Measurements from ENCODE around the gene CNOT1.
"Not testable (repeated sequence)": the region's sequence is repeated elsewhere in the genome, so short reads cannot be mapped to it uniquely, and the experiment has no call there.

The CNOT1 gene

GRCh38 chr16:58501242-58502131 is 128.1 kb downstream of the CNOT1 start:
- no peak for DNase-seq

DNA sequence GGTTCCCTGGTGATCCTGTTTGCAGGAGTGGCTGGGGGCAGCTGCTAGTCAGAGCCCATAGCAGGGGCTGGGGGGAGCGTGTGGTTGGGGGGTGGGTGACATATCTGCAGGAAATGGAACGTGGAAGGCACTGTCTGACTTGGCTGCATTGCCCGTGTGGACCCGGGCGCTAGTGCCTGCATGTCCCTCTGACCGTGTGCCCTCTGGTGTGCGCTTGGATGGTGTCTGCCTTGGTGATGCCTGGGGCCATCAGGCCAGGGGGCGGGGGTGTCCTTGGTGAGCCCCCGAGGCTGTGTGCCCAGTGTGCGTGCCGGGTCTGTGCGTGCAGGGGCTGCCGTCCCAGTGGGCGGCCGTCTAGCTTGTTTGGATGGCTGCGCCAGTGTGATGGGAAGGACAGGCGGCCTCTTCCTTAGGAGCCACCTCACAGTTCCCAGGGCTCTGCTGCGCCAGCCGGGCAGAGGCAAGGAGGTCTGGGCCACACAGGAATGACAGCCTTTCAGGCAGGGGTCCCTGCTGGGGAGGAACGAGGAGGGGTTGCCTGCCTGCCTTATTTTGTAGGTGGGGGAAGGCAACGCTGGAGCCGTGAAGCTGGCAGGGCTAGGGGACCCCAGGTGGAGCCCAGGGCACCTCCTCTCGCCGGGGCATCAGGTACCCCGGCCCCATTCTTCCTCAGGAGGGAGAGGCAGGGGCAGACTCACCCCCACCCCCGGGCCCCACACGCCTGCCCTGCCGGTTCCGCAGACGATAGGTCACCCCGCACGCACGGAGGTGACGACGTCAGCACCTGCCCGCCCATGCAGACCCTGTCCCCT is 129.0 kb downstream of the CNOT1 start:
- DNase-seq, result no peak

DNA sequence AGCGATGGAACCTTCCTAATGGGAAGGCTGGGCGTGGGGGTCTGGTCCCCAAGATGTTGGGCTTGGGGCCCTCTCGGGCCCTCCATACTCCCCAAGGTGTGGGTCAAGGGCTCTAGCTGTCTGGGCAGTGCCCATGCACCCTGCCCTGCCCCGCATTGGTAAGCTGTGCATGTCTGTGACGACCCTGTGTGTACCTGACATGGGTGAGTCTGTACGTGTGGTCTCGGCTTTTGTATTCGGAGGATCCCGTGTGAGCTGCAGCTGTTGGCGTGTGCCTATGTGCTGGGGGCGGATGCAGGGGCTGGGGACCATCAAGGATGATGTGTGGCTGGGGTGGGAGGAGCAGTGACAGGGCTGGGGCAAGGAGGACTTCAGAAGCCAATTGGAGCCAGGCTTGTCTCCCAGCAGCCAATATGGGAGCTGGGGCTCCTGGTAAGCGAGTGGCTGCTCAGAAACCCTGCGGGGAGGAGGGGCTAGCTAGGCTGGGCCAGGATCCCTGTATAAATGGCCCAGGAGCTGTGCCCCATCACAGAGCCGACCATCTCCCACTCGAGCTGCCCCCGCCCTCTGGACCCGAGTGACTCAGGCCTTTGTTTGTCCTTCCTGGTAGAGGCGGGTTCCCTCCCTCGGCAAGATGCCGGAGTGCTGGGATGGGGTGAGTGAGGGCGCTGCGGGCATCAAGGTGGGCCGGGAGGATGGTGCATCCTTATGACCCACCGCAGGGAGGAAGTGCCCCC is 129.8 kb downstream of the CNOT1 start, which contains the start of gene NDRG4:
Gene NDRG4 (plus strand): TSS at position 529 of the 737 bp plus-strand sequence. CDS start 106 bp downstream, at position 635.
- no peak for DNase-seq

DNA sequence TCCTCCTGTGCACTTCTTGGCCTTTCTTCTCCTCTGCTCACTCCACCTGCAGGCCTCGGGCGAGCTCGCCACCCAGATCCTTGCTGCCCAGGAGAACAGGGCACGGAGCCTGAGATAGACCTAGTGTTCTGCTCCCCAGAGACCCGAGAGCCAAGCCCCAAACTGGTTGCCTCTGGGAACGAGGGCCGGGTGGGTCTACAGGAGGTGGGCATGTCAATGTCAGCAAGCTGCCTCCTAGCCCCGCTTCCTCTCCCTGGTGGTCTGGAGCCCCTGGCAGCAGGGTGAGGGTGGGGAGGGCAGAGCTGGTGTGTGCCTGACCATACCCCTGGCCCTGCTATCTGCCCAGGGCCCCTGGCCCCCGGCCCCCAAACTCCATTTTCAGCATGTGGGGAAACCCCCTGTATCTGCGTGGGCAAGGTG is 130.5 kb downstream of the CNOT1 start:
- no peak for DNase-seq

- DNase-seq, result no peak
Measured at GRCh38 chr16:58498341-58499091, 131.1 kb downstream of the CNOT1 start.

GRCh38 chr16:58497935-58498334 is 131.7 kb downstream of the CNOT1 start:
- DNase-seq, result no peak

- DNase-seq, result no peak
Measured at GRCh38 chr16:58497468-58497867, 132.2 kb downstream of the CNOT1 start.

DNA sequence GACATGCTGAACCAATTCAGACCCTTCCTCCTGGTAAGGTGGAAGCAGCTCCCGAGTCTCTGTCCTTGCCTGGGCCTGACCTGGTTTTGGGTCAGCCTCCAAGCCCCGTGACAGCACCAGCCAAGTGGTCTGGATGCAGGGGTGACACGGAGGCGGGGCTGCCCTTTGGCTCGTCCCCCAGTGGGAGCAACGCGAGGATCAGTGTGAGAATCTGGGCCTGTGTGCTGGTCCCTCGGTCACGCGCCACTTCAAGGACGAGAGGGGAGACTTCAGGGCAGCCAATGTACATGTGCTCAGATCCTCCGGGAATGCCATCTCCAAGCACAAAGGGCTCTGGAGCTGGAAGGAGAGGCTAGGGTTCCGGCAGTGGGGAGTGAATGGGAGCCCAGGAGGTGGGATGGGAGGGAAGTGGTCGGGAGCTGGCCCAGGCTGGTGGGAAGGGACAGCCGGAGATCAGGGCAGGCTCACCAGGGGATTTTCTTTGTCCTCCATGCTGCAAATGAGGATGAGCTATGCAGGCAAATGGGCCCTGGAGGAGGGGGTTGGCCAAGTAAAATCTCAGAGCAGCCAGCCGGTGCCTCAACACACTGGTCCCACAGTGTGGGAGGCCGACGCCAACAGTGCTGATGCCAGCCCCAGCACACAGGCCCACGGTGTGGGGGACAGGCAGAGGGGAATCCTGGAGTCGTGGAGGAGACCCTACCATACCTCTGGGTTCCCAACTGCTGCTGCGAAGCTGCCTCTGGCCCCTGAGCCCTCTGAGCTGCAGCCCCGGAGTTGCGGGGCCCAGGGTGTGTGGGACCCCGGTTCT is 133.9 kb downstream of the CNOT1 start:
- DNase-seq, result no peak

GRCh38 chr16:58494981-58495520 is 134.6 kb downstream of the CNOT1 start:
- DNase-seq, result no peak

DNA sequence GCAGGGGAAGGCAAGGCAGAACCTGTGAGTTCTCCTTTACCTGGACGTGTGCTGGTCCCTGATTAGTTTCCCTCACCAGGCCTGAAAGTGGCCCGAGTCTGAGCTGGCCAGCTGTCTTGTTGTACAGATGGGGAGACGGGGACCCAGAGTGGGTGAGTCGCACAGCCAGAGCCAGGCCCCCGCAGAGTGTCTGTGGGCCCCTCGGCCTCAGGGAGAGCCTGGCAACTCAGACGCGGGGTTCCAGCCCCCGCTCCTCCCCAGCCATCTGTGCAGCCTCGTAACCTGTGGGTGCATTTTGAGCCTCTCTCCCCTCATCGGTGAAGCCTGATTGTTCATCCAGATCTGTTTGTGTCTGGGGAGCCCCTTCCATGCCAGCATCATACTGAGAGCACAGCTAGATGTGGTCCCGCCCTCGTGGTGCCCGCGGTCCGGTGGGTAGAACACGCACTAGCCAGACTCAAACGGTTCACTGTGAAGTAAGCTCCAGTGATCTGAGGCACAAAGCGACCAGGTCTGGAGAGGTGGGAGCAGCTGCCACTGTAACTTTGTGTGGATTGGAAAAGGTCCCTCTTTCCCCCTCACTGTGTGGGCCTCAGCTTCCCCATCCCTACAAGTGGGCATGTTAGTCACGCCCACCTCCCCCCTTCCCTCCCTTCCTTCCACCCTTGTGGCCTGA is 135.7 kb downstream of the CNOT1 start:
- no peak for DNase-seq

DNA sequence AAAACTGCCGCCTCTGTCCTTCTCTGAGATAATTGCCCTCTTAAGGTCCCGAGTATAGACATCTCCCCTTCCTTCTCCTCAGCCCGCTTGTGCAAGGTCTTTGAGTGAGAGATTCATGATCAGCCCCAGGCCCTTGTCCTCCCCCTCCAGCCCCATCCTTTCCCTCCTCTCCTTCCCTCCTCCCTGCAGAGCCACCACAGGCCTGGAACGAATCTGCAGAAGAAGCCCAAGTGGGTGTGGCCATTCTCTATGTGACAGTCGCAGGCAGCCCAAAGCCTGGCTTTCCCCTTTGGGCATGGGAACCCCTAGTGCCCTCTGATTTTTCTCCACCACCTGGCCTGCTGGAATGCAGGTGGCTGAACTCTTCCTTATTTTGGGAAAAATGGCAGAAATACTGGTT is 136.9 kb downstream of the CNOT1 start:
- DNase-seq, result no peak

DNA sequence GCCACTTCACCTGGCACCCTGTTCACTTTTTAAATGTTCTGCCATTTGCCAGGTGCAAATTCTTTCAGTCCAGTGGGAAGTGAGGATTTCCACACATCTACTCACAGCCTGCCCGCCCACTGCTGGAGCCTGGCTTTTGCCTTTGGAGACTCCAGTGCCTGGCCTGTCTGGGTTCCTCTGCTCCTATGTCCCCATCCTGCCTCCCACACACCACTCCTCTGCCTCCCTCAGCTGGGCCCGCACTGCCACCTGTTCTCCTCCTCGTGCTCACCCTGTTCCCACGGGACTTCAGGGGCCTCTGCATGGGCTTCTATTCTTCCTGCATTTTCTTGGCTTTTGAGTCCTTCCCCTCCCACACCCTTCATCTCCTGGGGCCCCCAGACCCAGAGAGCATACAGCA is 137.6 kb downstream of the CNOT1 start:
- DNase-seq, result no peak

GRCh38 chr16:58490539-58490938 is 139.1 kb downstream of the CNOT1 start:
- not testable (repeated sequence) for DNase-seq

DNA sequence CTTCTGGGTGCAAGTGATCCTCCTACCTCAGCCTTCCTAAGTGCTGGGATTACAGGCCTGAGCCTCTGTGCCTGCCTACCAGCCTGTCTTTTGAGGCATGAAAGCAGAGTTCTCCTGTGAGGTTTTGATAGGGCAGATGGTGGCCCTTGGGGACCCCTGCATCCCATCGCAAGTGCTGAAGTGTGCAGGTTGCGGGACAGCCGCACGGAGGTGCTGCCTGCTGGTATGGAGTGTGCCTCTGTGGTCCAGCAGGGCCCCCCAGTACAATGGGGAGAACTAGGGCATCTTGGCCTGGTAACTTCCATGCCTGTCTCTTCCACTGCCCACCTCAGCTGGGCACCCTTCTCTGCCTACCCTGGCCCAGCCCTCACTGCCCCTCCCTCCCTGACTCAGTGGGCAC is 139.6 kb downstream of the CNOT1 start:
- no peak for DNase-seq

DNA sequence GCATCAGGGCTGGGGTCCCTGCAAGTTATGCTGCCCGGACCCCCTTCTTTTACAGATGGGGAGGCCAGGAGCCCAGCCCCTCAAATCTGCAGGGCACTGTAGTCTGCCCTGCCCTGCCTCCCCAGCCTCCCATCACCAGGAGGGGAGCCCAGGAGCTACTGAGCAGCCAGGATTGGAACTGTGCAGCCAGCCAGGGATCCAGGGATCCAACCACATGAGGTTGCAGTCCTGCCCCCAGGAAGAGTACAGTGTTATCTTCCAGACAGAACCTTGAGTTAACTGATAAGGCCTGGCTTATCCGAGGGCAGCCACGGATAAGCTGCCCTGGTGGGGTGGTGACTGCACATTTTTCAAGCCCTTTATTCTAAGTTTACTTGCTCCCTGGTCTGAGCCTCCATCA is 141.1 kb downstream of the CNOT1 start:
- DNase-seq, result no peak

DNA sequence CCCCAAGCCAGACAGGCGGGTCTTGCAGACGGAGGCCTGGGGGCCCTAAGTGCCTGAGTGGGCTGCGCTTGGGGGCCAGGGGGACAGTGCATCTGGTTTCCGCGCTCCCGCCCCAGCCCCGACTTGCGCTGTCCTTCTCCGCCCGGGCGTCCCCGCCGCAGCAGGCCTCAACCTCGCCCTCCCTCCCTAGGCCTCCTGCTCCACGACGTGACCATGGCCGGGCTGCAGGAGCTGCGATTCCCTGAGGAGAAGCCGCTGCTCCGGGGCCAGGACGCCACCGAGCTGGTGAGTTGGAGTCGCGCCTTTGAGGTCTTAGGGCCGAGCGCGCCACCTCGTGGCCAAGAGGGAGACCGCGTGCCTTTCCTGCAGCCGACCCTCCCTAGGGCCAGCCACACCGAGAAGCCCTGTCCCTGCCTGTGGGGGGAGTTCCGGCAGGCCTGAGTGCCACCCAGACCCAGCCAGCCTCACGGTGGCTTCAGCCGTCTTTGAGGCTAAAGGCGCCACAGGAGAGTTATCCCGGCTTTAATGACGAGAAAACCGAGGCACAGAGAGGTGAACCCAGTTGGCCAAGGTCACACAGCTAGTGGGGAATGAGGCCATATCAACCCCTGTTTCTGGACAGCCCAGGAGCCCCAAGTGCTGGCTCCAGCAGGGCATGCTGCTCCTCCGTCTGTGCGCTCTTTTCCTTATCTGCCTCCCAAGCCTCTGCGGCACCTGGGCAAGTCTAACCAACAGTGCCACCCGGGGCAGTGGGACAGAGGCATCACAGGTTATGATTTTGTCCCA is 141.9 kb downstream of the CNOT1 start:
- peak; percentile 31 for DNase-seq

DNA sequence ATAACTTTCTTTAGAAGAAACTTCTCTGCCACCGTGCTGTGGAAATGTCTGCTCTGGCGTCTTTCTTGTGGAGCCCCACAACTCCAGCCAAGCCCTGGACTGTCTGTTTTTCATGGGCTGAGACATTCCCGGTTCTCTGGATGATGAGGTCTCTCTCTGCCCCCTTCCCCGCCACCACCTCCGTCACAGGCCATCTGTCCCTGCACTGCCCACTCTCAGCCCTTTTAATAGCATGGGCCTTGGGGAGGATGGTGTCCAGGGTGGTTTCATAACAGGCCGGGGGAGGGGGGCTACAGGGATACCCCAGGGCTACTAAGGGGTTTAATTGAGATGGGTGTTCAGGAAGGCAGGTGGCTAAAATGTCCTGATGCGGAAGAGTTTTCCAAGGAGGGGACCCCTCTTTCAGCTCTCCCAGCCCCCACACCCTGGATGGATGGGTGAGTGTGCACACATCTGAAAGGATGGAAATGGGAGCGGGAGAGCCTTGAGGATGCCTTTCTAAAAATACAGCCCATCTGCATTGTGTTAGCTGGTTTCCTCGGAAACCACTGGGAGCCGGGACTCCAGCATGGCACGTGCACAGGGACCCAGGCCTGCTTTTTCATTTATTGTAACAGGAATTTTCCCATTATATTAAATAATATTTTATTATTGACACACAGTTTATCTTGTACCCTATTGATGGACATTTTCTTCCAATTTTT is 144.3 kb downstream of the CNOT1 start:
- no peak for DNase-seq

GRCh38 chr16:58481931-58482330 is 147.7 kb downstream of the CNOT1 start:
- DNase-seq, result no peak

DNA sequence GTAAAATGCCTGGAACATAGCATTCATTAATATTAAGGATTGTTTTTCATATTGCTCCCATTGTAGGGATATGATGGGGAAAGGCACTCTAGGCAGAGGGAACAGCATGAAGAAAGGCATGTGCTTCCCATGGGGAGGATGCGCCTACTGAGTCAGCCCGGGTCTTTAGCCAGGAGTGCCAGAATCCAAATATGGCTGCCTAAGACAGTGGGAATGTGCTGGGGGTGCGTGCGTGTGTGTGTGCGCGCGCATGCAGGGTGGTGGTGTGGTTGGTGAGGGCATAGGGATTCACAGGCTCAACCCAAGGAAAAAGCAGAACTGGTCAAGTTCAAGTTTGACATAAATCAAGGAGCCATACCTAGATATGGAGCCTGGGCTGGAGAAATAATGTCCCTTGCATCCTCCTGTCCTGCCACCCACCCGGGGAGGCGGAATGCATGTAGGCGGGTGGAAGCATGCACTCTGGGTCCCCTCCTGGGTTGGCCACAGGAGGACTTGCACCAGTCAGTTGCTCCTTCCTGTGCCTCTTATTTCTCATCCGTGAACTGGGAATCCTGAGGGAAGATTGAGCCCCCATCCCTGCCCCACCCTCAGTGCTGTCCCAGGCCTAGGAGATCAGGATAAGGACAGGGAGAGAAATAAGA is 148.3 kb downstream of the CNOT1 start:
- no peak for DNase-seq
